GM19397 (cell line): Measurements from ENCODE around the gene CCL22.
A peak's percentile ranks its signal among the peaks of the same experiment; 100 is the strongest.
"Not testable (repeated sequence)": the region's sequence is repeated elsewhere in the genome, so short reads cannot be mapped to it uniquely, and the experiment has no call there.

ENCODE experiments used
- ATAC-seq: cut with Tn5 transposase; IDR thresholded peaks from one replicate; pipeline ENCODE4 v1.9.1; 2021; ENCODE audit warnings: mild to moderate bottlenecking, moderate library complexity; ENCODE audit not compliant: unreplicated experiment

CCL22 gene

DNA sequence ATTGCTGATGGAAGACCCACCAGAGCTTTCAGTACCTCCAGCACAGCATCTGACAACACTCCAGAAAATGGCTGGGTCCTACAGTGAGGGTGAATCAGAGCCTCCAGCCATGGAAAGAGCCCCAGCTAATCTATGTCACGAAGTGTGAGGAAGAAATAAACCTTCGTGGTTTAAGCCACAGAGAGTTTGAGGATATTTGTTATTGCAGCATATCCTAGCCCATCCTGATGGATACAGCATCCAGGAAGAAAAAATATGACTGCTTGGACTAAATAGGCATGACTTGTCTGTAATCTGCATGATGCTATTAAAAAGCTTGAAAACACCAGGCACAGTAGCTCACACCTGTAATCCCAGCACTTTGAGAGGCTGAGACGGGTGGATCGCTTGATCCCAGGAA is 32.7 kb downstream of the CCL22 start:
- ATAC-seq = no peak

DNA sequence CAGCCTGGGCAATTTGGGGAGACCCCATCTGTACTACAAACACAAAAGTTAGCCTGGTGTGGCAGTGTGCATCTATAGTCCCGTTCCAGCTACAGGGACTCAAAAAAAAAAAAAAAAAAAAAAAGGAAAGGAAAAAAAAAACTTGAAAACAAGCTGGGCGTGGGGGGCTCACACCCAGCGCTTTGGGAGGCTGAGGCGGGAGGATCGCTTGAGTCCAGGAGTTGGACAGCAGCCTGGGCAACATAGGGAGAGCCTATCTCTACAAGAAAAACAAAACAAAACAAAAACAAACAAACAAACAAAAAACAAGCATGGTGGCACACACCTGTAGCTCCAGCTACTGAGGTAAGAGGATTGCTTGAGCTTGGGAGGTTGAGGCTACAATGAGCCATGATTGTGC is 33.1 kb downstream of the CCL22 start:
- no peak for ATAC-seq

DNA sequence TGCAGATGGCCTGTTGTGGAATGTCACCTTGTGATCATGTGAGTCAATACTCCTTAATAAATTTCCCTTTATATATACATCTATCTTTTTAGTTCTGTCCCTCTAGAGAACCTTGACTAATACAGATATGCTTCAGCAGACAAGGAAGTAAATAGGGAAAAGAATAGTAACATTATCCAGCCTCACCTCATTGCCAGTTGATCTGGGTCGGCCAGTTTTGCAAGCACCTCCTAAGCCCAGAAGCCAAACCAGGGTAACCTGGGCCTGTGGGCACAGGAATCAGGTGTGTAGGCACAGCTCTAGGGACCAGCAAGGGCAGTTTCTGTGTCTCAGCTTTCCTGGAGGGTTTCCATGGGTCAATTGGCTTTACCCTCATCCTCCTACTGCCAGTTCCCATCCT is 34.1 kb downstream of the CCL22 start:
- ATAC-seq = no peak

DNA sequence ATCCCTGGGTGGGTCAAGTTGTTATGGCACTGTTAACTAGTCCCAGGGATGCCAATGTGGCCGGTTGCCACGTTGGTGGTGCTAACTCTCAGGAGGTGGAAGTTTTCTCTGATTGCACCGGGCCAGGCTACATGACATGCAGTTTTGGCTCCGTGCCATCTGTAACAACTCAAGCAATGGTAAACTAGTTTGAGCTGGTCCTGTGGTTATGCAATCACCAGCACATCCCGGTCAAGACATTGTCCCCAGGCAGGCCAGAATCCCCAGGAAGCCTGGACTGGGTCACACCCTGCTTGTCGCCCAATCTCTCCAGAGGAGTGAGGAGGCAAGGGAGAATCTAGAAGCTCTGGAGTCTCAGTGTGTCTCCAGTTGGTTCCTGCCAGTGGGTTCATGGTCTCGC is 35.9 kb downstream of the CCL22 start:
- no peak for ATAC-seq

DNA sequence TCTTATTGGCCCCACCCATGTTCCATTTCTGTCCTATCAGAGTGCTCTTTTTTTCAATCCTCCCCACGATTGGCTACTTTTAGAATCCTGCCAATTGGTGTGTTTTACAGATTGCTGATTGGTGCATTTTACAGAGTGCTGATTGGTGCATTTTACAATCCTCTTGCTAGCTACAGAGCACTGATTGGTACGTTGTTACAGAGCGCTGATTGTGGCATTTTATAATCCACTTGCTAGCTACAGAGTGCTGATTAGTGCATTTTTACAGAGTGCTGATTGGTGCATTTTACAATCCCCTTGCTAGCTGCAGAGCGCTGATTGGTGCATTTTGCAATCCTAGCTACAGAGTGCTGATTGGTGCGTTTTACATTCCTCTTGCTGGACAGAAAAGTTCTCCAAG is 36.4 kb downstream of the CCL22 start:
- ATAC-seq = no peak

DNA sequence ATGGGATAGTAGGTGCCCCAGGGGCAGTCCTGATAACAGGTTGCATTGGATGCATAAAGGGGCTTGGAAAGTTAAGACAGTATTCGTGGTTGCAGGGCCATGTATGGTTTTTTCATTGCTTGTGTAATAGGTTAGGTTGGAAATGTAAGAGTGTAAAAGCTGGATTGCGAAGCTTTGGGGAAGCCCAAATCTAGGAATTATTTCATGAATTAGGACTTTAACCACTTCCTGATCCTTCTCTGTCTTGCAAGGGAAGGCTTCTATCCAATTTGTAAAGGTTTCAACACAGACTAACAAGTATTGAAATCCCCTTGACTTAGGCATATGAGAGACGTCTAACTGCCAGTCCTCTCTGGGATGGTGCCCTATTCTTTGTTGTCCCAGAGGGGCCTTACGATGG is 38.2 kb downstream of the CCL22 start:
- no peak for ATAC-seq

DNA sequence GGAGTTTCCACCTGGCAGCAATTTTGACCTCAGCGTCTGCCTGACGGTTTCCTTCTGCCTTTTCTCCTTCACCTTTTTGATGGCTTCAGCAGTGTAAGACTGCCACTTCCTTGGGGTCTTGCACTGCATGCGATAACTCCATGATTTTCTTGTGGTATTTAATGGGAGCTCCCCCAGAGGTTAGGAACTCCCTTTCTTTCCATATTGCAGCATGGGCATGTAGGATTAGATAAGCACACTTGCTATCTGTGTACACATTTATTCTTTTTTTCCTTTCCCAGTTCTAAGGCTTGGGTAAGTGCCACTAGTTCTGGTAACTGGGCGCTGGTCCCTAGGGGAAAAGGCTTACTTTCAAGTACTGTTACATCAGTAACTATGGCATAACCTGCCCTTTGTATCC is 38.9 kb downstream of the CCL22 start:
- not testable (repeated sequence) for ATAC-seq

DNA sequence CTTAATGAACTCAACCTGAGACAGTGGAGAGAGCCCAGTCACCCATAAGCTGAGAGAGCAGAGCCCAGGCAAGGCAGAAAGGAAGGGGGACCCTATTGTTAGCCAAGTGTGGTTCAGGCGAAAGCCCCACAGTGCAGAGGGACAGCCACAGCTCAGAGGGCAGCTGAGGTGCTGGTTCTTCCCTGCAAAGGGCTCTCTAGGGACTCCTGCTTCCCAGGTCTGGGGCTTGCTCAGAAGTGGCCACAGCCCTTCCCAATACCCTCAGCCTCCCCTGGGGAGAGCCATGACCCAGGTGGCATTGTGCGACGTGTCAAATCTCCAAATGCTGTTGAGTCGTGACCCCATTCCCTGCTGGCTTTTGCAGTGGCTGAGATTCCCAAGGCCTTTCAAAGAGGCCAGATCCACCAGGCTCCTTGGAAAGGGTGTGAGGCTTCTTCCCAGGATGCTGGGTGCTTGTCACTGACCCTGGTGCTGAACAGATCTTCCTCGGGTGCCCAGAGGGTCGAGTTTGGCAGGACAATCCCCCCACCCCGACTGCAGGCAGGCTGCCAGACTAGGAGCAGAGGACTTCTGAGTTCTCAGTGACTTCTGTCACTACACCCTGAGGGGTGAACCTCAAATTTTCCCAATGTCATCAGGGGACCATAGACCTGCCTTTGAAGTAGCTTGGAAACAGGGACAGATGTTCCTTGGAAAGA is 43.5 kb downstream of the CCL22 start:
- no peak for ATAC-seq

DNA sequence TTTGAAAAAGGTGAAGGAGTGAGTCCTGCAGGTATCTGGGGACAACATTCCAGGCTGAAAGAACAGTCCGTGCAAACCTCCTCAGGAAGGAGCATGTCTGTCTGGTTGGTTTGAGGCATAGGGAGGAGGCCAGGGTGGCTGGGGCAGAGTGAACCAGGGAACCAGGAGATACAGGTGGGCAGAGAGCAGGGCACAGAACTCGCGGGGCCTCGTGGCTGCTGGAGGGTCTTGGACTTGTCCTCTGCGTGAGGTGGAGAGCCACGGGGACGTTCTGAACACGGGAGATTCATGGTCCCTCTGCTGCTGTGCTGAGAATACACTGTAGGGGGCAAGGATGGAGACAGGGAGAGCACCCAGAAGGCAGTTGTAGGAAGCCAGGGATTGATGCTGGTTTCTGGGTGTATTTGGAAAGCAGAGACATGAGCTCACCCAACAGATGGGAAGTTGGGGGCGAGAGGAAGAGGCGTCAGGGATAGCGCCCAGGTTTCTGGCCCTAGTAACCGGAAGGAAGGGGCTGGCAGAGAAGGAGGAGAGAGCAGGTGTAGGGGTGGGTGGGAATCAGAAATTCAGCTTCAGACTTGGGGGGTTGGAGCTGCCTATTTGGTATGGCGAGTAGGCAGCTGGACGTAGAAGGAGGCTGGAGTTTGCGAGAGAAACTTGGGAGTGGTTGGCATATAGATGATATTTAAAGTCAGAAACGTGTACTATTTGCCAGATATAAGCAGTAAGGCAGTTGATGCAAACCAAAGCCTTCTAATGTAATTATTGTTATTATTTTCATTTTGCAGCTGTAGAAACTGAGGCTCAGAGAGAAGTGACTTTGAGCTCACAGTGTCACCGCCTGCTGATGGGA is 45.6 kb downstream of the CCL22 start, which contains the start of gene CCL17:
Gene CCL17, plus strand, starts transcription at position 803 of the 853 bp plus-strand sequence. CDS start 9,166 bp downstream, outside the sequence.
- ATAC-seq = no peak

DNA sequence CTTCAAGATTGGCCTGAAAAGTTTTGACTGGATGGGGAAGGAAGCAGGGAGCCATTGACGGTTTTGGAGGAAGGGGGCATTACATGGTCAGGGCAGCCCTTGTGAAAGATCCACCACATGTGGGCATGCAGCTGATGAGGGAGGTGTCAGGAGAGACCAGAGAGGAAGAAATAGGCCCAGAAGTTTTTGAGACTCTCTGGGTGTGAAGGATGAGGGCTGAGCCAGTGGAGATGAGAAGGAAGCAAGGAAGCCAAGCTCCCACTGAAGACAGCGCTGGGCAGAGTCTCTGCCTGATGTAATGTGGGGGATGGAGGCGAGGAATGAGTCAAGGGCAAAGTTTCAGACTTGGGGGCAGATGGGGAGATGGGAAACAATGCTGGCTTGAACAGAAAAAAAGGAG is 46.5 kb downstream of the CCL22 start:
- ATAC-seq = no peak

DNA sequence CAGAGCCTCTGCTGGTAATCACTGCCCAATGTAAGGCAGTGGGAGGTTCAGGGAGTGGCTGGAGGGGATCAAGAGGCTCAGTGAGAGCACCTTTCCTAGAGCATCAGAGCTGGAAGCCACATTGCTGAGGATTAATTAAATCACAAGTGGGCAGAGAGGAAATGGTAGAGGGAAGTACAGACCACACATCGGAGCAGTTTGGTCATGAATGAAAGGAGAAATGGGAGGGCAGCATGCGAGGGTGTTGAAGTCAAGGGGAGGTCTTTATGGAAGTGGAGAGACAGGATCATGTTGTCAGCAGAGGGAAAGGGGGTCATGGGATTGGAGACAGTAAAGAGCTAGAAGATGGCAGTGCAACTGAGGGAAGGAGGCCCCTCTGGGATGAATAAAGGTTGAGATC is 48.3 kb downstream of the CCL22 start:
- no peak for ATAC-seq

DNA sequence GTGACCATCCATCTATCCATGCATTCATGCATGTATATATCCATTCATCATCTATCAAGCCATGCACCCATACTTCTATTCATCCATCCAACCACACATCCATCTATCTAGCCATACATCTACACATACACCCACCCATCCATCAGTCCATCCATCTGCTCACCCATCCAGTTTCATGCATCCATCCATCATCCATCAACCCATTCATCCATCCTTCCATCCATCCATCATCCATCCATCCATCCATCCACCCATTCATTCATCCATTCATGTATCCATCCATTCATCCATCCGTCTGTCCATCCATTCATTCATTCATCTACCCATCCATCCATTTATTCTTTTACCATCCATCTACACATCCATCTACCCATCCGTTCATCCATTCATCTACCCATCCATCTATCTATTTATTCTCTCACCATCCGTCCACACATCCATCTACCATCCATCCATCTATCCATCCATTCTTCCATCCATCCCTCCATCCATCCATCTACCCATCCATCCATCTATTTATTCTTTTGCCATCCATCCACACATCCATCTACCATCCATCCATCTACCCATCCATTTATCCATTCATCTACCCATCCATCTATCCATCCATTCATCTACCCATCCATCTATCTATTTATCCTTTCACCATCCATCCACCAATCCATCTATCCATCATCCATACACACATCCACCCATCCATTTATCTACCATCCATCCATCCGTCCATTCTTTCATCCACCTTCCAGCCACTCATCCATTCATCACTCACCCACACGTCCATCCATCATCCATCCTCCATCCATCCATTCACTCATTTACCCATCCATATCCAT is 49.2 kb downstream of the CCL22 start:
- ATAC-seq = no peak

DNA sequence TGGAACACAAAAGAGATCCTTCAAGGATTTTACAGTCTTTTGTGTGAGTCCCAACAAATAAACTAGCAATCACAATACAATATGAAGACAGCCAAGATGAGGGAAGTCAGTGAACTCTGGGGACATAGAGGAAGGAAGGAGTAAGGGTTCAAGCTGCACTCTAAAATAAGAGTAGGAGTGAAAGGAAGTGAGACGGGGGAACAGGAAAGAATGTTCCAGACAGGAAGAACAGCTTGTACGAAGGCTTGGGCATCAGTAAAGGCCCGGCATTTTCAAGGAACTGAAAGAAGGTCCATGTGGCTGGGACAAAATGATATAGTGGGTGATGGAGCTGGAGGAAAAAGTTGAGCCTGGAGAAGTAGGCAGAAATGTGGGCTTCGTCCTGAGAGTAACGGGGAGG is 50.5 kb downstream of the CCL22 start:
- no peak for ATAC-seq

DNA sequence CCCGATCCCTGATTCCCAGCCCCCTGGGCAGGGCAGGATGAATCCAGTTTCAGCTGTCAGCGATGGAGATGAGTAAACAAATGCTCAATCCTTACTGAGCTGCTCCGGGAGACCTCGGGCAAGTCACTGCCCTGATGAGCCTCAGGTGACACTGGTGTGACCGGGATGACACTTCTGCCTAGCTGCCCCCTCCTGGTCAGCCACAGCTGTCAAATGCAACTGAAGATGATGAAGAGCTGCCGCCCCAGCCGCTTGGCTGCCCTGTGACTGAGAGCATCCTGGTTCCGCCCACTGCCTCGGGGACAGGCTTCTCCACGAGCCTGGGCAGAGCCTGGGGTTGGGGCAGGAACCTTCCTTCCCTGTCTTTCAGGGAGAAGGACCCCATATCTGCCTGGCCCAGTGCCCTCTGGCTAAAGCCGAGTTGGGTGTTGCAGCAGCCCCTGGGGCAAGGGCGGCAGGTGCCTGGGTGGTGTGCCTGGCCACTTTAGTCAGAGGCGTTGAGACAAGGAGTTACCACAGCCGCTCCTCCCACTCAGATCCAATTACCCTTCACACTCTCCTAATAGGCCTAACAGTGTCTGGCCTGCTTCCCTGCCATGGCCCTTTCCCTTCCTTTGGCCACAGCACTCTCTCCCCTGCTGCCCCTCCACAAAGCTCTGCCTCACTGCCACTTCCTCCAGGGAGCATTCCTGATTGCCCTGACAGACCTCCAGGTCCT is 51.4 kb downstream of the CCL22 start:
- ATAC-seq = no peak

DNA sequence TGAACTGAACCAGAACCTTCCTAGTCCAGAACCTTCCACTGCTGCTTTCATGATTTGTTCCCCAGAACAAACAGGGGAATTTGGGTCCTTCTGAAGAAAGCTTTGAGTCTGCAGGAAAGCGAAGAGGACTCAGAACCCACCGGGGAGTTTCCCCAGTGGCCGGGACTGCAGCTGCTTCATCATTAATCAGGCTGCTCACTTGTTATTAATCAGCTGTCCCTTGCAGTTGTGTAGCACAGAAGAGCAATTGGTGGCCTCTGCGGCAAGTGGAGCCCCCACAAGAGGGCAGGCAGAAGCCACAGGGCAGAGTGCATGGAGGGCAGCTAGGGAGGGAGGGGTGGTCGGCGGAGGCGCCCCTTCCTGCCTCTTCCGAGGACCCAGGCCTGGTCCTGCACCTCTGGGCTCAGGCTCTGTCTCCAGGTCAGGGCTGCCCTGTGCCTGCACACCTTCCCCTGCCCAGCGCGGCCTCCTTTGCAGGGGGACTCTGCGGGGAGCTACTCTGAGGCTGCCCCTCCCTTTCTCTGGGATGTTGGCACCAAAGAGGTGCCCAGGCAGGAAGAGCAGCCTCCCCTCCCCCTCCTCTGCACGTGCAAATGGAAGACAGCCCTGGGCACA is 52.9 kb downstream of the CCL22 start:
- ATAC-seq = no peak

DNA sequence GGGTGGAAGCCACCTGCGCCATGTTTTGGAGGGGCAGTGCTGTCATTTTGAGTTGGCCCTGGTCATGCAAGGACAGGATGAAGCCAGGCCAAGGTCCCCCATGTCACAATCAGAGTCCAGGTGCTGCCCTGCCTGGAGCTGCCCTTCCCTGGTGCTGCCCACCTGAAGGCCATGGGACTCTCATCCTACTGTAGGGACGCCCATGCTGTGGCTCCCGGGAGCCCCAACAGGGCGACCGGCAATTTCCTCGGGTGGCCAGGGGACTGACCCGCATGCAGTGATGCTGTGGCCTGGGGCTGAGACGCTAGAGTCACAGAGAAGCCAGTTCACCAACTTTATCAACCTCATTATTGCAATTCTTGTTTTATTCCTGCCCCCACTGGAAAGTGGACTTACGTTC is 54.0 kb downstream of the CCL22 start:
- no peak for ATAC-seq

DNA sequence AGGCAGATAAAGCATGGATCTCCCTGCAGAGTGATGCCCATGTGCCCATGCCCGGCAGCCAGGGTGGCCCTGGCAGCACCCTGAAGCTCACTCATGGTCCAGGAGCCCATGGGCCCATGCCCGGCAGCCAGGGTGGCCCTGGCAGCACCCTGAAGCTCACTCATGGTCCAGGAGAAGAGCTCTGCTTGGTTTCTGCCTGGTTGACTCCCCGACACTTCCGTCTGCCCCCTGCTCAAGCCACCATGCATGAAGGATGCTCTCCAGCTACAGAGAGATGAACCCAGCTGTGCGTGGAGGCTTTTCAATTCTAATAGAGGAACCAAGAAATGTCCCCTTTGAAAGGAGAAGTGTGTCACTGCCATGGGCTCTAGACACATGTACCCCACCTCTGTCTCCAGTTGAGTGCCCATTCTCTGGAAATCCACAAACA is 54.7 kb downstream of the CCL22 start:
- ATAC-seq = peak; percentile 59

DNA sequence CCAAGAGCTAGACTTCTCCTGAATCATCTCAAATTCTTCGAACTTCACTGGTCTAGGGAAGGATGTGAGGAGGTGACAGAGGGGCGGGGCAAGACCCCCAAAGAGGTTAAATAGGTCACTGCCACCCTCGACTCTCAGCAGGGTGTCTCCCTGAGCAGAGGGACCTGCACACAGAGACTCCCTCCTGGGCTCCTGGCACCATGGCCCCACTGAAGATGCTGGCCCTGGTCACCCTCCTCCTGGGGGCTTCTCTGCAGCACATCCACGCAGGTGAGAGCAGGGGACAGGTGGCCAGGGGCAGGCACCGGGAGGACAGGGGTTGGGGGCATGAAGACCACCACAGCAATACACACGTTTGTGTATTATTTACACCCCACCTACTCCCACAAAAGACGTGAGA is 55.1 kb downstream of the CCL22 start:
- ATAC-seq = no peak
